GM13977 (cell line): ENCODE measurements around the gene FBXL15.

Experiments
- DNase-seq: peaks from one replicate; pipeline ENCODE4 v3.0.0; 2012; ENCODE audit warnings: low spot score
- CTCF ChIP-seq: IDR thresholded peaks from 2 replicates; pipeline ENCODE4 v1.5.1; 2012; ENCODE audit warnings: mild to moderate bottlenecking, control low read depth; ENCODE audit not compliant: insufficient read depth; ENCODE audit errors: extremely low read depth, missing control alignments
- in situ Hi-C: fragments of 300-500 bp; cut with MboI; formaldehyde crosslinking; loops from one replicate; pipeline ENCODE4 v1.12.0; 2022; ENCODE audit warnings: low sequenced_read_pairs, low pct_unique_long_range_greater_than_20kb, mixed read lengths, inconsistent platforms; ENCODE audit not compliant: unreplicated experiment

The FBXL15 gene

GRCh38 chr10:102411341-102412255 lies 9.0 kb upstream of the FBXL15 start:
- no peak for DNase-seq
- in situ Hi-C loops: no loop called here
- TF ChIP-seq CTCF: no peak

GRCh38 chr10:102412293-102412692 lies 8.3 kb upstream of the FBXL15 start:
- in situ Hi-C loops: no loop called here
- no peak for DNase-seq
- TF ChIP-seq CTCF: no peak

GRCh38 chr10:102413053-102413705 lies 7.5 kb upstream of the FBXL15 start:
- in situ Hi-C loops: no loop called here

GRCh38 chr10:102413806-102414561 lies 6.7 kb upstream of the FBXL15 start:
- in situ Hi-C loops: no loop called here
- no peak for TF ChIP-seq CTCF
- DNase-seq: no peak

More at GRCh38 chr10:102413053-102413705, 7.5 kb upstream of the FBXL15 start:
- no peak for TF ChIP-seq CTCF
- peak; percentile 83 for DNase-seq

- in situ Hi-C loops: no loop called here
- TF ChIP-seq CTCF: no peak
- DNase-seq: no peak
These were observed 5.9 kb upstream of the FBXL15 start for GRCh38 chr10:102414749-102415148.

- TF ChIP-seq CTCF: no peak
- in situ Hi-C loops: no loop called here
These were observed 4.4 kb upstream of the FBXL15 start for GRCh38 chr10:102416283-102416682.

More at GRCh38 chr10:102416283-102416682, 4.4 kb upstream of the FBXL15 start:
- no peak for DNase-seq
